Ammon's horn (tissue), 1 donor: Measurements from ENCODE around the gene PDE9A.
"Not testable (repeated sequence)": the region's sequence is repeated elsewhere in the genome, so short reads cannot be mapped to it uniquely, and the experiment has no call there.

Experiments
- DNase-seq: peaks from one replicate; pipeline ENCODE4 v3.0.0-alpha.2; 2016; ENCODE audit warnings: low spot score

The PDE9A gene

DNA sequence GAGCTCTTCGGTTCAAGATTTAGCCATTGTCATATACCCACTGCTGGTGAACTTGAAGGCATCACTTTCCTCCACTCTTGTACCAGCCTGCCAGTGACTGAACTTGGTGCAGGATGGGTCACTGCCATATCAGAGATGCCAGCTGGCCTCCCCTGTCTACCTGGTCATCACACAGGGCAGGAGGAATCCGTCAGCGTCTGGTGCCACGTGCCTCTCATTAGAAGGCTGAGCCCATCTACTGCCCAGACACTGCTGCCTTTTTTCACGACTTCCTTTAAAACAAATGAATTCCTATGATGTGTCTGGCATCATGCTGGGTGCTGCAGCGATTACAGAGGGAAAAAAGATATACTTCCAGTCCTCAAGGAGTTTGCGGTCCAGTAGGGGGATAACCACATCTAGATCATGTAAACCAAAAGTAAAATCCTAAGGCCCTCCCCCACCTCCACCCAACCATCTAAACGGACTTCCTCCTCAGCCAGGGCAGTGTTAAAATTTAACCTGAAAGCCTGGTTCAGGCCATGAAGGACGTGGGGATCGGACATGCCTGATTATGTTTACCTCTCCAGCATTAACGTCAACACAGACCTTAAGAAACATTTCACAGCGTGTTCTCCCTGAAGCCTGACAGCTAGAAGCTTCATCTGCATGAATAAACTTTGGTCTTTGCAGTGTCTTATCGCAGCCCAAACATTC is 29.2 kb upstream of the PDE9A start:
- DNase-seq, result no peak

DNA sequence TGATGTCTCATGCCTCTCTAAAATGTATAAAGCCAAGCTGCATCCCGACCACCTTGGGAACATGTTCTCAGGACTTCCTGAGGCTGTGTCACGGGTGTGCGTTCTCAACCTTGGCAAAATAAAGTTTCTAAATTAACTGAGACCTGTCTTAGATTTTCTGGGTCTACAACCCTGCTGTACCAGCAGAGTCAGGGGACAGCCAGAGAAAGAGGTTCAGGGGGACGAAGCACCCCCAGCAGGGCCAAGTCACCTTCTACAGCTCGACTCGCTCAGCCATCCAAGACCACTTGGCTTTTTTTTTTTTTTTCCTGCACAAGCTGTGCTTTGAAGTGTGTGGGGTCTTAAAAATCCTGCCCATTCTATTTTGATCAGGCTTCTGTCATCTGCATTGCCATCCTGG is 28.5 kb upstream of the PDE9A start:
- no peak for DNase-seq

DNA sequence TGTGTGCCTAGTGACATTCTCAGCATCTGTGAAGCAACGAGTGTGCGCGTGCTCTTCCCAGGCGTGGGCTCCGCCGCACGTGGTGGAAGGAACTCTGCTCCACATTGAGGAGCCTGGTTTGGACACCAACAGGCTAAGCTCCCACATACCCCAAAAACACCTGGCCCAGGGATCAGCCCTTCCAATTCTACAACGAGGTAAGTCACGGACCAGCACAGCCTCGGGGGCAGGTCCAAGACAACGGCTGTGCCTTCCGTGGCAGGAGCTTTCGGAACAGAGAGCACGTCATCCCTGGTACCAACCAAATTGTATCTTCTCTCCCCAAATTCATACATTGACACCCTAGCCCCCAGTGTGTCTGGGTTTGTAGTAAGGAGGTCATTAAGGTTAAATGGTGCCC is 27.2 kb upstream of the PDE9A start:
- DNase-seq, result no peak

DNA sequence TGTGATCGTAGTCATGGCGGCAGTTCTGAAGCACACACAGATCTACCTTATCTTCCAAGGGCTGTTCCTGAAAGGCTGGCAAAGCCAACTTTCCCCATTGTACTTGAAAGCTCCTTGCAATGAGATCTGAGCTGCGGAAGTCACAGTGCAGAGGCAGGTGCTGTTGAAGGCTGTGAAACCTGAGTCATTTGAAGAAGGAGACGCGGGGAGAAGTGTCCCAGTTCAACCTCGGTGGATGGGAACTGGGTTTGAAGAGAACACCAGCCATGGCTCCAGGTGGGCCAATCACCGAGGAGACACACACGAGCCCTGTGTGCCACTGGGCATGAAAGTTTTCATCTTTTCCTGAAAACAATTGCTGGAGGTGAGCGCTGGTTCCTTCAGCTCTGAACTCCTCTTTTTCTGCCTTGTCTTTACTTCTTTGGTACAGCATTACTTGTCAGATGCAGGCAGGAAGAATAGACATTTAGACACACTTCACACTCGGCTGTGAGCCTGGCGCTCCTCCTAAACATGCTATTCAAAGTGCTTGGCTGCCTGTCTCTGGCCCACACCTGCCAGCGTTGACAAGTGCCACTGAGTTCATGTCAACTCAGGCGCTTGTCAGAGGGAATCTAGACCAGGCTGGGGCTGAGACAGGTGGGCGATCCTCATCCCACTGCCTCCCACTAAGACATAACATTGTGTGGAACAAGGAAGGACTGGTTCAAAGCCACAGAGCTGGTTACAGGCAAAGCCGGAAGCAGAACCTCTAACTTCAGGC is 25.7 kb upstream of the PDE9A start:
- DNase-seq, result no peak

DNA sequence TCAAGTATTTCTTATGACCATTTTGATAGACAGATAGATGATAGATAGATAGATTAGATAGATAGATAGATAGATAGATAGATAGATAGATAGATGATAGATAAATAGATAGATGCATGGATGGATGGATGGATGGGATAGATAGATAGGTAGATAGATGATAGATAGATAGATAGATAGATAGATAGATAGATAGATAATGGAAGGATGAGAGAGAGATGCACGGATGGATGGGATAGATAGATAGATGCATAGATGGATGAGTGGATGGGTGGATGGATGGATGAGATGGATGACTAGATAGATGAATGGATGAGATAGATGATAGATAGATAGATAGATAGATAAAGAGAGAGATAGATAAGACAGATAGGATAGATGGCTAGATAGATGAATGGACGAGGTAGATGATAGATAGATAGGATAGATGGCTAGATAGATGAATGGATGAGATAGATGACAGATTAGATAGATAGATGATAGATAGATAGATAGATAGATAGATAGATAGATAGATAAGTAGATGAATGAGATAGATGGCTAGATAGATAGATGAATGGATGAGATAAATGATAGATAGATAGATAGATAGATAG is 24.9 kb upstream of the PDE9A start:
- DNase-seq, result not testable (repeated sequence)

DNA sequence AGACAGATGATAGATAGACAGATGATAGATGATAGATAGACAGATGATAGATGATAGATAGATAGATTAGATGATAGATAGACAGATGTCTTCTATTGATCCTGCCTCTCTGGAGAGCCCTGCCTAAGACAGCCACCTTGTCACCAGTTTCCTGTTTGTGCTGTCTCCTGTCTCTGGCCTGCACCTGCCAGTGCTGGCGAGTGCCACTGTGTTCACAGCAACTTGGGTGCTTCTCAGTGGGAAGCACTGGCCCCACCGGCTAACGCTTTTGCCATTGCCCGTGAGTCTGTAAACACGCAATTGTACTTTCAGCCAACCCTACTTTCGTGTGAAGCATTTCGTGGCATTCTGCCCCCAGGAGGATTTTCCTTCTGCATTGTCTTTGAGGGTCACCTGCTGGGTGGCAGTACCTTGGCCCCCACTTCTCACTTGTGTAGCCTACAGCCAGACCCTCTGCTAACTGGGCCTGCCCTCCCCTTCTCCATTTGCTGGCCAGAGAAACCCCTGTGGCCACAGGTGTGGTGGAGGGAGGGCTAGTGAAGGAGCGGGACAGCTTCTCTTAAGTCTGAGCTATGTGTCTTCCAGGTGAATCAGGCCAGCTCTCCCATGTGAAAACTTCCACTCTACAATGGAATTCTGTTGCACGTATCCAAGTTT is 23.4 kb upstream of the PDE9A start:
- DNase-seq, result no peak

DNA sequence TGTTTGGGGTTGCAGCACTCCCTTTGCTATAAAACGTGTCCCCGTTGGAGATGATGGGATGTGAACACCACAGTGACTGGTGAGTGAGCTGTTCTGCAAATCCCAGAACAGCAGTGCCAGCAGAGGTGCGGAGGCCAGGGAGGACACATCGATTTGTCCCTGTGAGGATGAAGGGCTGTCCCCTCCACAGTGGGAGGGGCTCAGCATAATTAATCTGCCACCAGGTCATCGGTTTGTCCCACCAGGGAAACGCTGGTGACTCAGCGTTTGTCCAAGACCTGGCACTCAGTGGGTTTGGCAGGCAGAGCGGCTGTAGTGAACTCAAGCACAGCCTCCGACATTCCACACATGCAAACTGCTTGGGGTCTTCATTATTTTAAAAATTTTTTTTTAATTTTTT is 22.8 kb upstream of the PDE9A start:
- DNase-seq, result no peak

DNA sequence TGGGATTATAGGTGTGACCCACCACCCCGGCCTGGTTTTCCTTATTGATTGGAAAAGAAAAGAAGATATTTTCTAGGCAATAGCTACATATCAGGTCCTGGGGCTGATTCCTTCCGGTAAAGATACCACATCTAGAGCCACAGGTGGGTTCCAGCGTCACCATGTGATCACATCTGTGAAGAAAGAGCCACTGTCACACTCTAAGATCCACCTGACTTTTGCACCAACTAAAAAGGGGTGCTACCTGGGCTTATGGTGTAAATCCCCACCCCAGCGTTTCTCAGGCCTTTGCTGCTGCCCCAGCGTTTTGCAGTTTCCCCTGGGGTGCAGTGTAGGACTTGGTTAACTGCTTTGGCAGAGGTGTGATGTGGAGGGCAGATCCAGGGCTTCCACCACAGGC is 22.3 kb upstream of the PDE9A start:
- no peak for DNase-seq

DNA sequence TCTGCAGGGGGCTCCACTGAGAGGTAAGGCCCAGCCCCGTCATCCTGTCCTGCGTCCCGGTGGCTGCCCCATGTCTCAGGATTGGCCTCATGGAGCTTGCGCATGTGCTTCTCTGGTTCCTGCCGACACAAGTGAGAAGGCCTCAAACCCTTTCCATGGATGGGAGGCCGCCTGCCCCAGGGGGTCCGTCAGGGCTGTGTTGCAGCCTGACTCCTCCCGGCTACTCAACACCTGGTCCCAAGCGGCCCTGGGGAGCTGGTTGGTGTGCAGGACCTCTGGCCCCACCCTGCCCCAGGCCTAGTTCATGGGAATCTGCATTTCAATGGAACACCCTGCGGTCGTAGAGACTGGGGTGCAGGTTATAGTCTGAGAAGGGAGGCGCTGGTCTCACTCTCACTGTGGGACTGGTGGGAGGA is 21.1 kb upstream of the PDE9A start:
- DNase-seq, result no peak

DNA sequence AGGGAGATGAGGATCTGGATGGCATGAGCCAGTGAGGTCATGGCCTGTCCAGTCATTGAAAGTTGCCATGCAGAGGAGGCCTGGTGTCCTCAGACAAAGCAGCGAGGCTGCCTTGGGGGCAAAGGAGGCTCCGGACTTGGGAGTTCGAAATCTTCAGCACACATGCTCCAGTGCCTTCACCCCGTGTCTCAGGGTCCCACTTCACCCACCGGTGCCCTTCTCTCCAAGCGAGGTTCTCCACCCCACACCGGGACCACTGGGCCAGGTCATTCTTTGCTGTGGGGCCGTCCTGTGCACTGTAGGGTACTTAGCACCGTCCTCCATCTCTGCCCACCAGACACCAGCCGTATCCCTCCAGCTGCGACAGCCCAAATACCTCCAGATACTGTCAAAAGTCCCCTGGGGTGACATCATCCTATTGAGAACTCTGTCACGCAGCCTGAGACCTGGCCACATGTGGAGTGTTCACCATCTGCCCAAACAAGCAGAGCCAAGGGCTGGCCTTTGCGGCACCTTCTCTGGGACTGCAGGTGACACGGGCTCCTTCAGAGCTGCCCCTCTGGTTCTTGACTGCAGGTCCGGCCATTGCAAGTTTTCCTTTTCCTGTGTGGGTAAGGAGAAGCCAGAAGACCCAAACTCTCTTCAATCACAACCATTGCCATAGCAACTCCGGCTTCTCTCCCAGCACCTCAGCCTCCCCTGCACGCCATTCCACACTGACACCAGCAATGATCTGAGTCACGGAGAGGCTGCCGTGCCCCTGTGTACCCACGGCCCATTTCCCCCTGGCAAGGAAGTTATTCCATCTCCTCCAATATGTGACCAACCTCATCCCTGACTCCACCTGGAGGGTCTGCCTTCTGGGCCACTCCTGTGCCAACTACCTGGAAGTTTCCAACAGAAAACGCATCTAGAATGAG is 20.4 kb upstream of the PDE9A start:
- DNase-seq, result no peak

DNA sequence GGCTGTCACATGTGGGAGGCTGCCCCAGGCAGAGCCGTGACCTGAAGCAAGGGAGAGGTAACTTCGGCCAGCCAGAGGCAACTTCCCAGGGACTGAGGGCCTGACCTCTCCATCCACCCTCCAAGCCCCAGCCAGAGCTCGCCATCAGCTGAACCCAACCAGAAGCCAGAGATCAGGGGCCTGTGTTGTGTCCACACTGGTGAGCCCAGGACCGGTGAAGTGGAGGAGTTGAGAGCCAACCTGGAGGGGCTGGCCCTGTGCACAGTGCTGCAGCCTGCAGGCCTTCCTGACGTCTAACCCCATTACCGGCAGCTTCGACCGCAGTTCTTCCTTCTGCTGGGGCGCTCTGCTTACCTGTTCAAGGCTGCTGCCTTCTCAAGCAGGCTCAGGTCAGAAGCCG is 19.6 kb upstream of the PDE9A start:
- no peak for DNase-seq

DNA sequence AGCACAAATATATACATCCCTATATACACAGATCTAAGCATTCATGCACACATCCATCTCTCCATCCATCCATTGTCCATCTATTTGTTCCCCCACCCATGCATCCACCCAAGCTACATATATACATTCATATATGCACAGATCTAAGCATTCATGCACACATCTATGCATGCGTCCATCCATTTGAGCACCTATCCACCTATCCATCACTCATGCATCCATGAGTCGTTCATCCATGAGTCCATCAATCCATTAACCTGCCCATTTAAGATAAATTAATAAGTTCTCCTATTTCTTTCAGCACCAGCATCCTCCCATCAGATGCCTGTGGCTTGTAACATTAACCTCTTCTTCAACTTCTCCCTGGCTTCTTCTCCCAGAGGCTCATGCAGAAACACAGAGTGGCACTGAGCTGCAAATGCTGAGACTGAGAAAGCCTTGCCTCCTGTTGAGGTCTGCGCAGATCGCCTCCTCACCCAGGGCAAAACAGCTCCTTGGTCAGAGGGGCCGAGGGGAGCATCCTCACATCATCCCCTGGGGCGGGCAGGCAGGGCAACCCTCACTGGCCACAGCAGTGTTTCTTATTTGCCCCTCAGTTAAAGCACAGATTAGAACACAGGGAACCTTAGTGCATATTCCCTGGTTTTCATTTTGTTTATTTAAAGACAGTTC is 17.4 kb upstream of the PDE9A start:
- DNase-seq, result no peak

DNA sequence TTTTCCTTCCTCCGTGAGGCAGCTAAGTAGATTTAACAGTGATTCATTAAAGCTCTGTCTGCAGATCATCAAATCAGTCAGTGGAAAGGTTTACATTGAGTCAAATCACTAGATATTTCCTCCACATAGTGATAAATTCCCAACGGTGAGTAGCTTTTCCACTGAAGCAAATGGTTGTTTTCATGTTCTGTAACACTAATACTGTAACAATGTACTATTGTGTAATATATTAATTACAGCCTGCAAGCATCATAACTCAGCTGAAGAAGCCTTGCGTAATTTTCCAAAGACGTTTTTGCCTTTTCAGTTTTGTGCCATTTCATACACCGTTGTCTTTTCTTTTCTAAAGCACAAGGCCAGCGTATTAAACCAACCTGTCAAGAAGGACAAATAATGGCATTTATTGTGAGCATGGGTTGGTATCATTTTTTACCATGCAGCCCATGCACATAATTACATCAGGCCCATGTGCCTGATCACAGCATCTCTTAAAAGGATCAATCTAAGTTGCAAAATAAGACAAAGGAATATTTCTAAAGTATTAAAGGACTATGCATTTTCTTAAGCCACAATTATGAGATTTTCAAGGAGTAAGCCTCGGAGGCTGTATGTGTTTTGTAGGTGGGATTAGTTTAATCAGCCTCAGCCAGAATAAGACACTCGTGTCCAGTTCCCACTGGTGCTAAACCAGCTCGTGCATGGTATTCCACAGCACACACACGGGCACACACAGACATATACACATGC is 16.7 kb upstream of the PDE9A start:
- no peak for DNase-seq

DNA sequence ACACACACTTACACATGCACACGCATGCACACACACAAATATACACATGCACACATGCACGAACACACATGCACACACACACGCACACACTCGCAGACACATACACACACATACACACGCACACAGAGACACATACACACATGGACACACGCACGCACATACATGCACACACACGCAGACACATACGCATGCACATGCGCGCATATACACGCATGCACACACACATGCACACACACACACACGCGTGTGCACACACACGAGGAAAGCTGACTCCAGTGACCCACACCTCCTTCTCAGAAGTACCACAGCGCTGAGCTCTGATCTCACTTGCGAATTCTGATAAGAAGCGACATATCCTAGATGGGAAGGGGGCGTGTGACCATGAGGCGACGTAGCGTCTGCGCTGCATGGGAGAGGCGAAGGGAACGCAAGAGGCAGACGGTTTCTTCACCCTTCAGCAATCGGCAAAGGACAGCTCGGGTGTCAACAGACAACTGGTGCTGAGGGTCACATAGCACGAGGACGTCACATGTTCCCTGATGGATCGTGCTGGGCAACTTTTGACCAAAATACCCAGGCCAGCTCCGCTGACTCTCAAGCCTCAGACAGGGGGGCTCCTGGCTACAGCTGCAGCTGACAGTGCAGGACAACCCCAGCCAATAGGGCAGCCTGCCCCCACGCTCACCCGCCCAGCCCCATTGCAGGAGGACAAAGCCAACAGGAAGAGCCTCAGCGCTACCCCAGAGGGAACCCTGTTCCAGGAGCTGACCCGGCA is 16.0 kb upstream of the PDE9A start:
- no peak for DNase-seq

DNA sequence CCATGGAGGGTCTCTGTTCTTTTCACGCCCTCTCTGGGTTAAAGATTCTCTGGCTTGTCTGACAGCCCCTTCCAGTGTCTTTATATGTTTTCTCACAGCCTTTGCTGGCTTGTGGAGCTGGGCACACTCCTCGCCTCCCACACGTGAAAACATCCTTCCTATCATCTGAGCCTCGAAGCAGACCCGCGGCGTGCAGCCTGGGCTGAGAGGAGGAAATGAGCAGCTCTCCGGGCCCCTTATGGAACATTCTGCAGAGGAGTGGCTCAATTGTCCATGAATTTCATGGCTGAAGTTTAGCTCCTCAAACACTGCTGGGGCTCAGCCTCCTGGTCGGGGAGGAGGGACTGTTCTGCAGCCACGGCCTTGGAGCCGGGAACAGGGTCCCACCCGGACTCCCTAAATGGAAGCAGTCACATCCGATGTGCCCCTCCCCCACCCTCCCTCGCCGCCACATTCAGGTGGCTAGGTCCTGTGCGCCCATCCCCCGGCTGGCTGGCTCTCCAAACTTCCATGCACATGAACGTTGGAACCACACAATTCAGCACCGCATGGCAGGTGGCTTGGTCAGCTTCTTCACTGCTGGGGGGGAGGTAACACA is 15.1 kb upstream of the PDE9A start:
- no peak for DNase-seq

DNA sequence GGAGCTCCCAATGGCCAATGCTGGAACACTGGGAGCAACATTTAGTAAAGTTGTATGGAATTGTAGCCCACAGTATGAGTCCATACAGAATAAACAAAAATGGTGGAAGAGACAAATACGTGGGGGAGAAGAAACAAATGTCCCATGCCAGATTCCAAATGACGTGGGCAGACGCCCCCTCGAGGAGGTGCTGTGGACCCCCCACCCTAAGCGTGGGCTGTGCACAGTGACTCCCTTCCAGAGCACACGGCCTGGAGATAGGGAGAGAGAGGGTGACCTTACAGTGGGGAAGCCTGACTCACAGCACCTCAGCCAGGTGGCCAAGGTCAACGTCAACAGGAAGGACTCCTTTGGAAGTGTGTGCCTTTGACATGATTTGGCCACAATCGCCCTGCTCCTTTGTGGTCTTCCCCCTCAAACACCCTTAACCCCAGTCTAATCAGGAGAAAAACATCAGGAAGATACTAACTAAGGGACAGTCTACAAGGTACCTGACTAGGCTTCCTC is 13.7 kb upstream of the PDE9A start:
- no peak for DNase-seq

DNA sequence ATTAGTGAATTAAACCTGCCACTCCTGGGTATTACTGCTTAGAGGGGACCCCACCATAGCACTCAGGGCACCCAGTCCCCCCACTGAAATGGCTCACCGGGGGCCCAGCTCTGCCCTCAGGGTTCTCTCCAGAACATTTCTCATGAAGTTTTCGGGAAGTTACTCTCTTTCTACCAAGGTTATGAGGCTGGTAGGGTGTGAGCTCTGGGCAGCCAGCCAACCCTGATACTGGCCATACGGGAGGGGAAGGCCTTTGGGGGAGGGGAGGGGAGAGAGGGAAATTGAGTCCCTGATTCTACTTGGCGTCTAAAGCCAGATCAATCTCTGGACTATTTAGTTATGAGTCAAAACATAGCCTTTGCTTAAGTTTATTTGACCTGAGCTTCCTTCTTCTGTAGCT is 12.9 kb upstream of the PDE9A start:
- no peak for DNase-seq

DNA sequence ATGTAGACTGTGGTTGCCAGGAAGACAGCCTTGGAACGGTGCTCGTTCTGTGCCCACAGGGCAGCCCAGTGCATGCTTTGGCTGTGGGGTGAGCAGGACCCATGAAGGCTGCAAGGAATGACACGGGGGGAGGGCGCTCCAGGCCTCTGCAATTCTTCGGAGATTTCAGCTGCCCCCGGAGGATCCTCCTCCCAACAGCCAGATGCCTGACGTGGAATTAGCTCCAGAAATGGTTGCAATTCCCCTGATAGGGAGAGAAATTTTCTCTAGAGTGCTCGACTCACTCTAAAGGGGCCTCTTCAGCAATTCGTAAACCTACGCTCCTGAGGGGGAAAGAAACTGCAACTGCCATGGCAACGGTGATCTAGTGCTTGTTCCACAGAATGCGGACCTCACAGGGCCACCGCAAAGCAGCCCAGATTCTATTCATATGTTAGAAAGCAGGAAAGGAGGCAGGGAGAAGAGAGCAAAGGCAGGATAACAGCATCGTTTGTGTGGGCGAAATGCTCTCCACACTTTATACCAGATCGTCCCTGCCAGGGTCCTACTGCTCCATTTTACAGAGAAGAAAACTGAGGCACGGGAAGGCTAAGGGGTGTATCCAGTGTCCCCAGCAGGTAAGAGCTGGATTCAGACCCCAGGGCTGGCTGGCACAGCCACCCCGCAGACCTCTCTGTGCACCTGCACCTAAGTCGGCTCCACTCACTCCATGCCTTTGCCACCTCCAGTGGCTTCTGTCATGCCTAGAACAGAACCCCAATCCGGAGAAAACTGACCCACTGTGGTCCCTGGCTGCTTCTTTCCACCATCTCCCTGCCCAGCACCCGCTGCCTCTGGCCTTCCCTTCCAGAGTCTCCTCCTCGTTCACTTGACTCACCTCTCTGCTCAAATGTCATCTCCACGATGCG is 11.9 kb upstream of the PDE9A start:
- peak; percentile 57 for DNase-seq
